SU-DHL-6 (cell line): ENCODE data around the gene GATM.

Experiments used
- H2AFZ ChIP-seq: fragments of 200-600 bp; sonication (generic); 2 replicates; pipeline ENCODE4 v1.6.1; 2014; ENCODE audit warnings: low read depth, mild to moderate bottlenecking, moderate library complexity, mixed read lengths, antibody characterized with exemption, low read length; ENCODE audit not compliant: severe bottlenecking
- H3F3A ChIP-seq: fragments of 200-600 bp; shearing (Covaris generic); 2 replicates; pipeline ENCODE4 v1.6.0; 2016; ENCODE audit warnings: antibody characterized with exemption, mild to moderate bottlenecking; ENCODE audit not compliant: insufficient read depth
- H3K27ac ChIP-seq: fragments of 200-600 bp; sonication (generic); 2 replicates; pipeline ENCODE4 v1.5.1; 2016; ENCODE audit warnings: low read depth, mild to moderate bottlenecking, low read length, moderate library complexity, mixed read lengths
- H3K27me3 ChIP-seq: fragments of 200-600 bp; sonication (generic), shearing (Covaris generic); 2 replicates; pipeline ENCODE4 v1.6.0; 2014; ENCODE audit warnings: mild to moderate bottlenecking, low read length
- H3K36me3 ChIP-seq: fragments of 200-600 bp; sonication (generic); 2 replicates; pipeline ENCODE4 v1.6.1; 2014; ENCODE audit warnings: mild to moderate bottlenecking, low read length, mixed read lengths
- H3K4me2 ChIP-seq: fragments of 300-600, 200-600 bp; shearing (Covaris generic), sonication (generic); 2 replicates; pipeline ENCODE4 v1.6.0; 2014; ENCODE audit warnings: low read length, low read depth, mild to moderate bottlenecking; ENCODE audit not compliant: poor library complexity, severe bottlenecking
- H3K4me3 ChIP-seq: fragments of 200-600 bp; sonication (generic); 2 replicates; pipeline ENCODE4 v1.5.1; 2014; ENCODE audit warnings: antibody characterized with exemption, low read length, mild to moderate bottlenecking, mixed read lengths; ENCODE audit not compliant: insufficient read depth, poor library complexity, severe bottlenecking
- H3K79me2 ChIP-seq: fragments of 200-600 bp; sonication (generic); 2 replicates; pipeline ENCODE4 v1.6.1; 2014; ENCODE audit warnings: mild to moderate bottlenecking, low read length, moderate library complexity; ENCODE audit not compliant: insufficient read depth
- H3K9ac ChIP-seq: fragments of 200-600 bp; sonication (generic); 2 replicates; pipeline ENCODE4 v1.7.0; 2014; ENCODE audit warnings: mild to moderate bottlenecking, low read length
- H3K9me2 ChIP-seq: fragments of 200-600 bp; sonication (generic); replicated peaks from 2 replicates; pipeline ENCODE4 v1.6.1; 2014; ENCODE audit warnings: low read length; ENCODE audit not compliant: insufficient read depth
- H3K9me3 ChIP-seq: fragments of 200-600 bp; sonication (generic); 2 replicates; pipeline ENCODE4 v1.6.1; 2014; ENCODE audit warnings: low read length, mixed read lengths; ENCODE audit not compliant: insufficient read depth
- H4K20me1 ChIP-seq: fragments of 200-600 bp; sonication (generic); 2 replicates; pipeline ENCODE4 v1.6.1; 2014; ENCODE audit warnings: low read depth, mild to moderate bottlenecking, antibody characterized with exemption, low read length, moderate library complexity, mixed read lengths
- EZH2phosphoT487 ChIP-seq: fragments of 200-600 bp; sonication (generic), shearing (Covaris generic); conservative IDR thresholded peaks from 2 replicates; pipeline ENCODE4 v1.6.1; 2018; ENCODE audit warnings: mild to moderate bottlenecking, antibody characterized with exemption, low read length, moderate library complexity, mixed read lengths
- TF ChIP-seq, protein P1 (sequence below): fragments of 200-600 bp; sonication (generic); IDR thresholded peaks from one replicate; pipeline ENCODE4 v1.5.1; 2017; ENCODE audit warnings: antibody characterized with exemption, mild to moderate bottlenecking, low read length, moderate library complexity; ENCODE audit not compliant: insufficient read depth, poor library complexity, severe bottlenecking

Gene GATM

DNA sequence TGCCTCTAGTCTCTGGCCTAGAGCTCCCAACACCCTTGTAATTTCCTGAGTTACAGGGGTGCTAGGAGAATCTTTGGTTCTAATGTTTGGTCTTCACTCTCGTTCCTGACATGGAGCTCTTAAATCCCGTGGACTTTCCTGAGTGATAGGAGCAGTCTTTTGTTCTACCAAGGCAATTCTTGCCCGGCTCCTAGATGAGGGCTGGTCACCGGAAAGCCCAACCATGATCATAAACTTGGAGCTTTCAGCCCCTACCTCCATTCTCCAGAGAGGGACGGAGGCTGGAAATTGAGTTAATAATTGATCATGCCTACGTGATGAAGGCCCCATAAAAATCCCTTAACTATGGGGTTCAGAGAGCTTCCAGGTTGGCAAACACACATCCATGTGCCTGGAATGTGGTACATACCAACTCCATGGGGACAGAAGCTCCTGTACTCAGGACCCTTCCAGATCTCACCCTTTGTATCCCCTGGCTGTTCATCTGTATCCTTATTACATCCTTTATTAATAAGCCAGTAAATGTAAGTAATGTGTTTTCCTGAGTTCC, 18.8 kb upstream of the GATM start:
- Histone ChIP-seq H3K36me3 (no peaks in the 10 kb centered on the region), H3K79me2 (no peaks in the 10 kb centered on the region), H3K27ac (no peak overlapping the region), H3K9ac (no peak overlapping the region), H3K27me3 (no peaks in the 10 kb centered on the region), H4K20me1 (no peaks in the 10 kb centered on the region), H3F3A (peaks cover 6% of the 10 kb centered on the region; the same call in 1 of the 2 replicates), H2AFZ (no peak overlapping the region), H3K4me3 (no peak overlapping the region), H3K9me2 (no peaks in the 10 kb centered on the region), H3K9me3 (no peaks in the 10 kb centered on the region), H3K4me2 (no peak overlapping the region)
- TF ChIP-seq, protein P1, sequence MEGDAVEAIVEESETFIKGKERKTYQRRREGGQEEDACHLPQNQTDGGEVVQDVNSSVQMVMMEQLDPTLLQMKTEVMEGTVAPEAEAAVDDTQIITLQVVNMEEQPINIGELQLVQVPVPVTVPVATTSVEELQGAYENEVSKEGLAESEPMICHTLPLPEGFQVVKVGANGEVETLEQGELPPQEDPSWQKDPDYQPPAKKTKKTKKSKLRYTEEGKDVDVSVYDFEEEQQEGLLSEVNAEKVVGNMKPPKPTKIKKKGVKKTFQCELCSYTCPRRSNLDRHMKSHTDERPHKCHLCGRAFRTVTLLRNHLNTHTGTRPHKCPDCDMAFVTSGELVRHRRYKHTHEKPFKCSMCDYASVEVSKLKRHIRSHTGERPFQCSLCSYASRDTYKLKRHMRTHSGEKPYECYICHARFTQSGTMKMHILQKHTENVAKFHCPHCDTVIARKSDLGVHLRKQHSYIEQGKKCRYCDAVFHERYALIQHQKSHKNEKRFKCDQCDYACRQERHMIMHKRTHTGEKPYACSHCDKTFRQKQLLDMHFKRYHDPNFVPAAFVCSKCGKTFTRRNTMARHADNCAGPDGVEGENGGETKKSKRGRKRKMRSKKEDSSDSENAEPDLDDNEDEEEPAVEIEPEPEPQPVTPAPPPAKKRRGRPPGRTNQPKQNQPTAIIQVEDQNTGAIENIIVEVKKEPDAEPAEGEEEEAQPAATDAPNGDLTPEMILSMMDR, result no peak
- no peak for TF ChIP-seq EZH2phosphoT487

DNA sequence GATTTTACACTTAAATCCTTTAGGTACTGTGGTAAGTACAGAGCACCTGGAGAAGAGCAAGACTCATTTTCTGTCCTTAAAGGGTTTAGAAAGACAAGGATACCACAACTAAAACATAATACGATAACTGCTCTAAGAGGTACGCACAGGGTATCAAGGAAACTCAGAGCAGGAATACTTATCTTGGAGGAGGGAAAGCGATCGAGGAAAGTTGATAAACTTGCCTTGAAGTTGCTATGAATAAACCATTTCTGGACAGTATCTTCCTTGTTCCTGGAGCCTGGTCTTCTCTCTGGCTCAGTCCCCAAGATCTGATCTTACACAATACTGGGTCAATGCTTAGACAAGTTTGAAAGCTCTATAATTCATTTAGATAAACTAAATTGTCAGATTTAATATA, 17.6 kb upstream of the GATM start:
- Histone ChIP-seq H2AFZ (no peak overlapping the region), H3K36me3 (no peaks in the 10 kb centered on the region), H3F3A (peaks cover 6% of the 10 kb centered on the region; the same call in 1 of the 2 replicates), H3K27ac (no peak overlapping the region), H3K4me2 (no peak overlapping the region), H4K20me1 (no peaks in the 10 kb centered on the region), H3K4me3 (no peak overlapping the region), H3K9me3 (no peaks in the 10 kb centered on the region), H3K9ac (no peak overlapping the region), H3K9me2 (no peaks in the 10 kb centered on the region), H3K79me2 (no peaks in the 10 kb centered on the region), H3K27me3 (no peaks in the 10 kb centered on the region)
- no peak for TF ChIP-seq EZH2phosphoT487
- TF ChIP-seq, protein P1, result no peak

DNA sequence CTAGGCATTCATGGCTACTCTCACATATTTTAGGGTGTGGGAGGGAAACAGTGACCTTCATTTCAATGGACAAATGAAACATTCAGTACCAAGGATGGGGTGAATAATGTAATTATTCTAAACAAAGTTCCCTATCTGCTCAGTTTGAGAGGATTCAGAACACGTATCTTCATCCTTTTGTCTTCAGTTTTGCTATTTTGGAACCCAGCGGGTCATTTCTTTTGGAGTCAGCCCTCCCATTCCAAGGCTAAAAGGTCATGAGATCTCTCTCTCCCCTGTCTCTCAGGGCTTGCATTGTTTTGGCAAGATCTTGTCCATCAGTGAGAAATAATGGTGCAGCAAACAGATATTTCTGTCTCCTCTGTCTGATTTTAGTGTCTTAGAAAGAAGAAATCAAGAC, 16.3 kb upstream of the GATM start:
- TF ChIP-seq, protein P1, result no peak
- no peak for TF ChIP-seq EZH2phosphoT487

DNA sequence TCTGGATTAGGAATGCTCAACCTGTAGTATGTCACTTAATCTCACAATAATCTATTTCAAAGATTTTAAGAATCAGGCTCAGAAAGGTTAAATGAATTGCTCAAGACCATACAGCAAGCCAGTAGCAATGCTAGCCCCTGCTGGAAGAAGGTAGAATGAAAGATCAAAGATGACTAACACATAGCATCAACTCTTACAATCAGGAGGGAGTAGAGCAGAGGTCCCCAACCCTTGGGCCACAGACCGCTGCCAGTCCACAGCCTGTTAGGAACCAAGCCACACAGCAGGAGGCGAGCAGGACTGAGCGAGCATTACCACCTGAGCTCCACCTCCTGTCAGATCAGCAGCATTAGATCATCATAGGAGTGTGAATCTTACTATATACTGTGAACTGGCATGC, 15.5 kb upstream of the GATM start:
- Histone ChIP-seq H3K36me3 (no peaks in the 10 kb centered on the region), H3K9me3 (no peaks in the 10 kb centered on the region), H3K79me2 (no peaks in the 10 kb centered on the region), H2AFZ (no peak overlapping the region), H3K4me2 (no peak overlapping the region), H3K4me3 (no peak overlapping the region), H3K27me3 (no peaks in the 10 kb centered on the region), H3F3A (no peaks in the 10 kb centered on the region), H3K27ac (no peak overlapping the region), H3K9me2 (no peaks in the 10 kb centered on the region), H3K9ac (no peak overlapping the region), H4K20me1 (no peaks in the 10 kb centered on the region)
- TF ChIP-seq, protein P1, result no peak
- no peak for TF ChIP-seq EZH2phosphoT487

More for the DNA sequence above, 16.3 kb upstream of the GATM start:
- Histone ChIP-seq H3K4me3 (no peak overlapping the region), H3K4me2 (no peak overlapping the region), H3F3A (no peaks in the 10 kb centered on the region), H3K27ac (no peak overlapping the region), H4K20me1 (no peaks in the 10 kb centered on the region), H3K9me2 (no peaks in the 10 kb centered on the region), H2AFZ (no peak overlapping the region), H3K79me2 (no peaks in the 10 kb centered on the region), H3K27me3 (no peaks in the 10 kb centered on the region), H3K9ac (no peak overlapping the region), H3K36me3 (no peaks in the 10 kb centered on the region), H3K9me3 (no peaks in the 10 kb centered on the region)
